Astrocyte (in vitro differentiated cells and primary cell): ENCODE results near the gene INPP5B. TPM values are rescaled to one million over a fixed set of nuclear protein-coding genes. Genes with fewer than 3 reads are reported as not detected.

Experiments
- DNase-seq: peaks from one replicate; pipeline ENCODE4 v3.0.0-alpha.2; 2010; ENCODE audit warnings: low read depth
- FAIRE-seq: peaks from 2 replicates; lab custom pipeline; 2011; peaks lifted over from hg19 to GRCh38; lab: Jason Lieb, UNC
- H2AFZ ChIP-seq: 2 replicates; pipeline ENCODE4 v1.6.0; 2012; ENCODE audit warnings: low read depth, low read length, inconsistent platforms
- H3K27ac ChIP-seq: 2 replicates; pipeline ENCODE4 v1.5.1; 2011; ENCODE audit warnings: low read depth, low read length, inconsistent platforms
- H3K27me3 ChIP-seq: 2 replicates; pipeline ENCODE4 v1.6.0; 2011; ENCODE audit warnings: low read length, inconsistent platforms; ENCODE audit not compliant: insufficient read depth
- H3K36me3 ChIP-seq: 2 replicates; pipeline ENCODE4 v1.5.1; 2011; ENCODE audit warnings: low read length, inconsistent platforms; ENCODE audit not compliant: insufficient read depth
- H3K4me1 ChIP-seq: 2 replicates; pipeline ENCODE4 v1.5.1; 2011; ENCODE audit warnings: low read length, inconsistent platforms; ENCODE audit not compliant: insufficient read depth
- H3K4me2 ChIP-seq: 2 replicates; pipeline ENCODE4 v1.6.0; 2012; ENCODE audit warnings: low read length, inconsistent platforms
- H3K4me3 ChIP-seq: 2 replicates; pipeline ENCODE4 v1.5.1; 2011; ENCODE audit warnings: low read depth, mild to moderate bottlenecking, low read length, inconsistent platforms; ENCODE audit not compliant: insufficient read depth
- H3K79me2 ChIP-seq: 2 replicates; pipeline ENCODE4 v1.6.0; 2012; ENCODE audit warnings: mild to moderate bottlenecking, low read length, inconsistent platforms; ENCODE audit not compliant: insufficient read depth
- H3K9ac ChIP-seq: 2 replicates; pipeline ENCODE4 v1.6.0; 2012; ENCODE audit warnings: mild to moderate bottlenecking, low read length, inconsistent platforms
- H3K9me3 ChIP-seq: 2 replicates; pipeline ENCODE4 v1.5.1; 2012; ENCODE audit warnings: low read depth, mild to moderate bottlenecking, low read length, inconsistent platforms; ENCODE audit not compliant: insufficient read depth
- H4K20me1 ChIP-seq: 2 replicates; pipeline ENCODE4 v1.6.0; 2012; ENCODE audit warnings: low read length, inconsistent platforms; ENCODE audit not compliant: insufficient read depth
- H3K27ac Mint-ChIP-seq: one replicate; pipeline ENCODE4 v1.8.0; 2021; ENCODE audit warnings: mild to moderate bottlenecking, mixed read lengths; ENCODE audit not compliant: unreplicated experiment
- H3K27me3 Mint-ChIP-seq: one replicate; pipeline ENCODE4 v1.8.0; 2021; ENCODE audit warnings: low read depth, mixed read lengths; ENCODE audit not compliant: unreplicated experiment
- H3K36me3 Mint-ChIP-seq: one replicate; pipeline ENCODE4 v1.8.0; 2021; ENCODE audit warnings: low read depth, mixed read lengths; ENCODE audit not compliant: unreplicated experiment
- H3K4me1 Mint-ChIP-seq: one replicate; pipeline ENCODE4 v1.8.0; 2021; ENCODE audit warnings: low read depth, mixed read lengths; ENCODE audit not compliant: unreplicated experiment
- H3K4me3 Mint-ChIP-seq: one replicate; pipeline ENCODE4 v1.8.0; 2021; ENCODE audit warnings: mild to moderate bottlenecking, moderate library complexity, mixed read lengths; ENCODE audit not compliant: unreplicated experiment
- H3K9me3 Mint-ChIP-seq: one replicate; pipeline ENCODE4 v1.8.0; 2021; ENCODE audit warnings: mild to moderate bottlenecking, mixed read lengths; ENCODE audit not compliant: unreplicated experiment
- CTCF ChIP-seq: IDR thresholded peaks from 2 replicates; pipeline ENCODE4 v1.5.1; 2011; ENCODE audit warnings: low read depth, mild to moderate bottlenecking, inconsistent platforms, low read length, moderate library complexity; ENCODE audit not compliant: insufficient read depth
- EZH2 ChIP-seq: IDR thresholded peaks from 2 replicates; pipeline ENCODE4 v1.6.1; 2012; ENCODE audit warnings: mild to moderate bottlenecking, low read length, inconsistent platforms; ENCODE audit not compliant: insufficient read depth
- total RNA-seq: library from RNA; stranded (reverse); gene quantifications from 2 replicates; pipeline ENCODE4 v1.2.1, GENCODE V29; 2021

Gene INPP5B
- total RNA-seq, 1 donor from 2014 or later: 19.4 TPM

GRCh38 chr1:37811027-37811655 is 135.7 kb downstream of the INPP5B start:
- Mint-ChIP-seq H3K4me1 (peaks cover 8% of the 10 kb centered on the region), H3K27ac (peak overlapping the region; percentile 69), H3K27me3 (no peaks in the 10 kb centered on the region), H3K36me3 (peaks cover 15% of the 10 kb centered on the region), H3K9me3 (no peaks in the 10 kb centered on the region), H3K4me3 (peak overlapping the region; percentile 20)
- TF ChIP-seq CTCF (peak; percentile 88), EZH2 (no peak)
- Histone ChIP-seq H3K4me2 (no peak overlapping the region), H3K27me3 (no peaks in the 10 kb centered on the region), H3K9me3 (no peaks in the 10 kb centered on the region), H3K27ac (no peak overlapping the region), H2AFZ (no peak overlapping the region), H3K4me1 (peaks cover 19% of the 10 kb centered on the region), H3K79me2 (peaks cover 59% of the 10 kb centered on the region), H3K9ac (no peak overlapping the region), H3K4me3 (no peak overlapping the region), H3K36me3 (peaks cover 8% of the 10 kb centered on the region), H4K20me1 (peaks cover 60% of the 10 kb centered on the region)
- FAIRE-seq (peak; percentile 20), DNase-seq (peak; percentile 44)

Other genes with a start within 250 kb of the INPP5B start
- 0.31 TPM in 1 of 2 replicates, not detected in the other for gene EPHA10, start 181.9 kb downstream of the INPP5B start, total RNA-seq
- gene MANEAL, start 153.2 kb downstream of the INPP5B start, total RNA-seq: 0.67 and 1.4 TPM in 2 replicates
- gene C1orf122, start 139.3 kb downstream of the INPP5B start, total RNA-seq: 69.6 and 70.0 TPM in 2 replicates
- gene YRDC, start 138.8 kb downstream of the INPP5B start, total RNA-seq: 25.9 and 28.1 TPM in 2 replicates
- gene MTF1, start 87.5 kb downstream of the INPP5B start, total RNA-seq: 16.6 and 16.7 TPM in 2 replicates
- gene SF3A3, start 43.0 kb upstream of the INPP5B start, total RNA-seq: 66.5 and 76.8 TPM in 2 replicates
- gene FHL3, start 58.5 kb upstream of the INPP5B start, total RNA-seq: 107 and 116 TPM in 2 replicates
- 38.2 and 42.6 TPM in 2 replicates for gene UTP11, start 65.7 kb upstream of the INPP5B start, total RNA-seq
- 2.3 and 3.3 TPM in 2 replicates for gene POU3F1, start 99.7 kb upstream of the INPP5B start, total RNA-seq